HG03135 (cell line): ENCODE measurements around the gene SORCS1.

ENCODE experiments used
- ATAC-seq: cut with Tn5 transposase; IDR thresholded peaks from one replicate; pipeline ENCODE4 v1.9.1; 2021; ENCODE audit warnings: mild to moderate bottlenecking, moderate library complexity; ENCODE audit not compliant: unreplicated experiment

SORCS1 gene

GRCh38 chr10:106696239-106696638, 468.3 kb downstream of the SORCS1 start:
- ATAC-seq = no peak

GRCh38 chr10:106694696-106695095, 469.8 kb downstream of the SORCS1 start:
- no peak for ATAC-seq

GRCh38 chr10:106682175-106682574, 482.3 kb downstream of the SORCS1 start:
- no peak for ATAC-seq

- ATAC-seq = no peak
Observed at GRCh38 chr10:106680061-106680460, 484.4 kb downstream of the SORCS1 start.

- no peak for ATAC-seq
Observed at GRCh38 chr10:106679314-106679713, 485.2 kb downstream of the SORCS1 start.

GRCh38 chr10:106672517-106673175, 491.9 kb downstream of the SORCS1 start:
- no peak for ATAC-seq

GRCh38 chr10:106661767-106662140, 502.8 kb downstream of the SORCS1 start:
- no peak for ATAC-seq

GRCh38 chr10:106661133-106661766, 503.3 kb downstream of the SORCS1 start:
- no peak for ATAC-seq

GRCh38 chr10:106660550-106660949, 504.0 kb downstream of the SORCS1 start:
- ATAC-seq = no peak

GRCh38 chr10:106655636-106656035, 508.9 kb downstream of the SORCS1 start:
- ATAC-seq = no peak

- ATAC-seq = no peak
Observed at GRCh38 chr10:106655165-106655564, 509.3 kb downstream of the SORCS1 start.

- no peak for ATAC-seq
Observed at GRCh38 chr10:106652279-106652678, 512.2 kb downstream of the SORCS1 start.

GRCh38 chr10:106648534-106649481, 515.7 kb downstream of the SORCS1 start:
- no peak for ATAC-seq

GRCh38 chr10:106643473-106643872, 521.0 kb downstream of the SORCS1 start:
- no peak for ATAC-seq

GRCh38 chr10:106637873-106638272, 526.6 kb downstream of the SORCS1 start:
- ATAC-seq = no peak

GRCh38 chr10:106636766-106637491, 527.6 kb downstream of the SORCS1 start:
- no peak for ATAC-seq

GRCh38 chr10:106635947-106636346, 528.6 kb downstream of the SORCS1 start:
- no peak for ATAC-seq

GRCh38 chr10:106631016-106631702, 533.3 kb downstream of the SORCS1 start:
- ATAC-seq = no peak

- ATAC-seq = no peak
Observed at GRCh38 chr10:106626371-106626770, 538.1 kb downstream of the SORCS1 start.

GRCh38 chr10:106625751-106626150, 538.8 kb downstream of the SORCS1 start:
- ATAC-seq = no peak
